GM19397 (cell line): ENCODE data around the gene SLC25A17.
"Not testable (repeated sequence)": the region's sequence is repeated elsewhere in the genome, so short reads cannot be mapped to it uniquely, and the experiment has no call there.

Experiments
- ATAC-seq: cut with Tn5 transposase; IDR thresholded peaks from one replicate; pipeline ENCODE4 v1.9.1; 2021; ENCODE audit warnings: mild to moderate bottlenecking, moderate library complexity; ENCODE audit not compliant: unreplicated experiment

Gene SLC25A17

GRCh38 chr22:40758851-40759250 is 60.3 kb downstream of the SLC25A17 start:
- not testable (repeated sequence) for ATAC-seq

DNA sequence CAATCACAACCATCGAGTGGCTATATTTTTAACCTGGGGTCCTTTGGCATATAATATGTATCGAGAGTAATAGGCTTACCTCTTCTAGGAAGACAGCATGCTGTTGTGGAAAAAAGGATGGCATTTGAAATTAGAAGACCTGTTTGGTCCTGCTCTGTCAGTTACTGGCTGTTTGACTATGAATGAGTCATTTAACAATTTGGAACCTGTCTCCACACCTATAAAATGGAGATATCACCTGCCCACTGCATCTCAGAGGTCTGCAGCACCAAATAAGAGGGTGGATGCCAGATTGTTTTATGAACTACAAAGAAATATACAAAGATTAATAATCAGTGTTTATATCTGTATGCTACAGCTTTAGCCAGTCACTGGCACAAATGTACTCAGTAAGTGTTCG is 60.8 kb downstream of the SLC25A17 start:
- ATAC-seq = no peak

DNA sequence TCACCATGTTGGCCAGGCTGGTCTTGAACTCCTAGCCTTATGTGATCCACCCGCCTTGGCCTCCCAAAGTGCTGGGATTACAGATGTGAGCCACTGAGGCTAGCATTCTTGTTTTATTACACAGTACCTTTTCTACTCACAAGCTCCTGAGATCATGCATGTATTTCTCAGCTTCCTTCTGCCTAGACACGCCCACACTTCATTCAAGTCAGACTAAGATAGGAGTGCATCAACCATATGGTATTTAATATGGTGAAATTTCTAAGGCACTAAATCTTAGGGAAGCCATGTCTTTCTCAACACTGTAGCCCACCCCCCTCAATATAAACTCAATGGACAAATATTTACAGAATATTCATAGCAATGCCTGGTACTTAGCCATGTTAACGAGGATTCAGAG is 62.1 kb downstream of the SLC25A17 start:
- ATAC-seq = no peak

DNA sequence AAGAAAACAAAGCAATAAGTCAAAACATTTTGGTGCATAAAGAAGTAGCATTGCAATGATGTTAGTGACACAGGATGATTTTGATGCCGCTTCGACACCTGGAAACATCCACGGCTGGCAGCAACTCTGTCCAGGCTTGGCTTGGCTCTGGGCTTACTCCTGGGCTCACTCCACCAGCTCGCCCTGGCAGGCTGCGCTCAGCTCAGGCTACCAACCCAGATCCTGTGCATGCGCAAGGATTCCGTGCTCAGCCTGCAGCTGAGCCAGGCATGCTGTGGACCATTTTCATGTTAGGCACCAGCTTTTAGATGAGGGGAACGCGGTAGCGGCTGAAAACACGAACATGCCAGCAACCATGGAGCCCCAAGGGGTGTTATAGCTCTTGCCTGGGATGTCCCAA is 66.0 kb downstream of the SLC25A17 start:
- ATAC-seq = no peak

GRCh38 chr22:40751250-40751649 is 67.9 kb downstream of the SLC25A17 start:
- ATAC-seq = no peak

DNA sequence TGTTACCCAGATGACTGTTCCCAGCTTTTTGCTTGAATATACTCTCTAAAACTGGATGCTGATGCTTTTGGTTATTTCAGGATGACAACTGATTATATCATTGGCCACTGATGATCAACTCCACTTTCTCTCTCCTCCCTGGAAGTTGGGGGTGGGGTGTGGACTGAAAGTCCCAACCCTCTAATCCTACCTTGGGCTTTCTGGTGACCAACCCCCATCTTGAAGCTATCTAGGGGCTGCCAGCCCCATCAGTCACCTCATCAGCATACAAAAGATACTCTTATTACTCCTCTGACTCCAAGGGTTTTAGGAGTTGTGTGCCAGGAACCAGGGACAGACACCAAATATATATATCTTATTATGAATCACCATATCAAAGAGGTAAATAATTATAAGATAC is 69.3 kb downstream of the SLC25A17 start:
- no peak for ATAC-seq

DNA sequence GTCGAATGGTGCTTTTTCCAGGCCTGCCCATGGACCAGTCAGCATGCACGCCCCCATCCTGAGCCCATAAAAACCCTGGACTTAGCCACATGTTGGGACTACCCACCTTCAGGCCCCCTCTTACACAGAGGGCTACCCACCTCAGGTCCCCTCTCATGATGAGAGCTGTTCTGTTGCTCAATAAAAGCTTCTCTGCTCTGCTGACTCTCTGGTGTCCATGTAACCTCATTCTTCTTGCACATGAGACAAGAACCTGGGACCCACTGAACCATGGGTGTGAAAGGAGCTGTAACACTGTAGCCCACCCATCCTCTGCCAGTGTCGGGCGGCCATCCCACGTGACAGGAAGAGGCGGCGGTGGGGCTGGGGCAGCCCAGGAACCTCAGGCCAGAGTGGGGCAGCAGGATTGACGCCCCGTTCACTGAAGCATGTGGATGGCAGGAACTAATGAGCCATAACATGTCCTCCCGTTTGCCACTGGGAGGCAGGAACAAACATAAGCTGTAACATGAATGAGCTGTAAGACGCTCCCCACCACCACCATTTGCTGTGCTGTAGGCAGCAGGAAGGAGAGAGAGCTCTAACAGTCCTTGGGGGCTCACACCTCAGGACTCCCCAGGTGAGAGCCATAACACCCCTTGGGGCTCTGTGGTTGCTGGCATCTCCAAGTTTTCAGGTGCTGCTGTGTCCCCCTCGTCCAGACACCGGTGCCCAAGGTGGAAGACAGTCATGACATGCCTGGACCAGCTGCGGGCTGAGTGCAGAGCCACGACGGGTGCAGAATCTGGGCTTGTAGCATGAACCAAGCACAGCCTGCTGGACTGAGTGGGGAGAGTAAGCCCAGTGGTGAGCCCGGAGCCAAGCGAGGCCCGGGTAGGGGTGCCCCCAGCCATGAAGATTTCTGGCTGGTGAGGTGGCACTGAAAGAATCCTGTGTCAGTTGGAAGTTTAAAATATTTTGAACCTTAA is 70.5 kb downstream of the SLC25A17 start:
- ATAC-seq = no peak

DNA sequence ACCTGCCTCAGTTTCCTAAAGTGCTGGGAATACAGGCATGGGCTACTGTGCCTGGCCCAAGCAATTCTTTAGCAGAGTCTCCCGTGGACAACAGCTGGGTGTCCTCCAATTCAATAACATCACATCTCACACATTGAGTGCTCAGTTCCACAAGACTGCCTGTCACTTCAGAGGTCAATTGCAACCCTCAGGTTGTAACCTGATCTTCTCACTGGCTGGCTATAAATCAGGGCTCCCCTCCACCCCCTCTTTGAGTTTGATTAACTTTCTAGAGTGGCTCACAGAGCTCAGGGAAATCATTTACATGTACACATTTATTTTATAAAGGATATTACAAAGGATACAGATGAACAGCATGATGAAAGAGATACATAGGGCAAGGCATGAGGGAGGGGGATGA is 71.8 kb downstream of the SLC25A17 start:
- no peak for ATAC-seq

GRCh38 chr22:40746428-40747220 is 72.5 kb downstream of the SLC25A17 start:
- ATAC-seq = no peak

DNA sequence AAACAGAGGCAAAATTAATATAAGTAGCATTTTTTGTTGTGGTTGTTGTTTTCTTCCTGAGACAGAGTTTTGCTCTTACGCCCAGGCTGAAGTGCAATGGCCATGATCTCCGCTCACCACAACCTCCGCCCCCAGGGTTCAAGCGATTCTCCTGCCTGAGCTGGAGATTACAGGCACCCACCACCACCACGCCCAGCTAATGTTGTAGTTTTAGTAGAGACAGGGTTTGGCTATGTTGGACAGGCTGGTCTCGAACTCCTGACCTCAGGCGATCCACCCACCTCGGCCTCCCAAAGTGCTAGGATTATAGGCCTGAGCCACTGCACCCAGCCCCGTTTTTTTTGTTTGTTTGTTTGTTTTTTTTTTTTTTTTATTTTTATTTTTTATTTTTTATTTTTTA is 75.4 kb downstream of the SLC25A17 start:
- ATAC-seq = no peak

DNA sequence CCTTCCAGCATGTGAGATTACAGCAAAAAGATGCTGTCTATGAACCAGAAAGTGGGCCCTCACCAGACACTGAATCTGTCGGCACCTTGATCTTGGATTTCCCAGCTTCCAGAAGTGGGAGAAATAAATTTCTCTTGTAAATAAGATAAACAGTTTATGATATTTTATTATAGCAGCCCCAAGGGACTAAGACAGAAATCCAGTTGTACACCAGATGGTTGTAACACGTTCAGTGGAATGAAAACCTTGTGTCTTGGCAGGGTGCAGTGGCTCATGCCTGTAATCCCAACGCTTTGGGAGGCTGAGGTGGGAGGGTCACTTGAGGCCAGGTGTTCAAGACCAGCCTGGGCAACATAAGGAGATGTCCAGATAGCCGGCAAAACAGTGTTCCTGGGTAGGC is 78.0 kb downstream of the SLC25A17 start:
- ATAC-seq = no peak

GRCh38 chr22:40739721-40740120 is 79.4 kb downstream of the SLC25A17 start:
- no peak for ATAC-seq

- no peak for ATAC-seq
Observed at GRCh38 chr22:40733919-40734318, 85.2 kb downstream of the SLC25A17 start.

- no peak for ATAC-seq
Observed at GRCh38 chr22:40732999-40733292, 86.2 kb downstream of the SLC25A17 start.

GRCh38 chr22:40729284-40729683 is 89.9 kb downstream of the SLC25A17 start:
- ATAC-seq = no peak

- no peak for ATAC-seq
Observed at GRCh38 chr22:40728731-40729189, 90.4 kb downstream of the SLC25A17 start.

- ATAC-seq = no peak
Observed at GRCh38 chr22:40727964-40728615, 91.1 kb downstream of the SLC25A17 start.

DNA sequence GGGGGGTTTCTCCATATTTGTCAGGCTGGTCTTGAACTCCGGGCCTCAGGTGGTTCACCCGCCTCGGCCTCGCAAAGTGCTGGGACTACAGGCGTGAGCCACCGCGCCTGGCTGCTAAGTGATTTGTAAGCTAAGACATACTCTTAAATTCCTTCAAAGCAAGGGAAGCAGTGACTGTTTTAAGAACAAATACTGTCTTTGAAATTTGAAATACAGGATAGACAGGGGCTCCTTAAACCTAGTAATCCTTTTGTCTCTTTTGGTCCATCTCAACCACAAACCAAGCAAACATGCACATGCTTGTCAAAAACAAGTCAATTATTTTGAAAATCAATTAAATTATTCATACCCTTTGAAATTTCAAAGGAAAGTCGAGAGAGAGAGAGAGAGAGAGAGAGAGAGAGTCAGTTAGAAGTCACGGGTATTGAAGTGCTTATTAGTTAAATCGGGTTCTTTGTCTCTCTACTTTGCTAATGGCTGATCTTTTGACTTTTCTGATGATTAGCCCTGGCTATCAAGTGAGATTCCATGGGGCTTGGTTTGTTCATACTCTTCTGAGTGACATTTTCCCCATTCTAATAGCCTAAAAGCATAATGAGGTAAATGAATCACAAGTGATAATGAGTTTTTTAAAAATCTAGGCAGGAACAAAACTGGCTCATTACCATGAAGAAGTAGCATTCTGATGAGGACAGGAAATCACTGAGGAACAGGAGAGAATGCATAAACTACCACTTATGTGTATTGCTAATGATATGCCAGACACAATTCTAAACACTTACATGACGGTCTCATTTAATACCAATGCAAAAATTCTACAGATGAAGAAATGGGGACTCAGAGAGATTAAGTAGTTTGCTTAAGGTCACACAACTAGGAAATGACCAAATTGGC is 91.8 kb downstream of the SLC25A17 start:
- ATAC-seq = no peak

DNA sequence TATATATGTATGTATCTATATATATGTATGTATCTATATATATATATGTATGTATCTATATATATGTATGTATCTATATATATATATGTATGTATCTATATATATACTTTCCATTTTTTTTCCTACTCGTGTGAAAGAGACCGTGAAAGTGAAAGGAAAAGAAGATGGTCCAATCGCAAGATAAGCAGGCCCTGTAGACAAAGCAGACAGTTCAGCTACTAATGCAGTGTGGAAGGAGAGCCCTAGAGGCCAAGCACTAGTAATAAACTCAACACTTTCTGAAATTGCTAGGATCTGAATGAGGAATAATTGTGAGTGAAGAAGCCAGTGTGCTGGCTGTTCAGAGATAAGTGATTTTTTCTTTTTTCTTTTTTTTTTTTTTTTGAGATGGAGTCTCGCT is 92.6 kb downstream of the SLC25A17 start:
- ATAC-seq = no peak

- no peak for ATAC-seq
Observed at GRCh38 chr22:40723396-40723933, 95.7 kb downstream of the SLC25A17 start.
